NCI-H748 (cell line): Measurements from ENCODE around the gene P3H3.

Experiments
- DNase-seq: peaks from one replicate; lab custom pipeline; 2025; ENCODE audit not compliant: unreplicated experiment; lab: John Stamatoyannopoulos, UW

Gene P3H3

DNA sequence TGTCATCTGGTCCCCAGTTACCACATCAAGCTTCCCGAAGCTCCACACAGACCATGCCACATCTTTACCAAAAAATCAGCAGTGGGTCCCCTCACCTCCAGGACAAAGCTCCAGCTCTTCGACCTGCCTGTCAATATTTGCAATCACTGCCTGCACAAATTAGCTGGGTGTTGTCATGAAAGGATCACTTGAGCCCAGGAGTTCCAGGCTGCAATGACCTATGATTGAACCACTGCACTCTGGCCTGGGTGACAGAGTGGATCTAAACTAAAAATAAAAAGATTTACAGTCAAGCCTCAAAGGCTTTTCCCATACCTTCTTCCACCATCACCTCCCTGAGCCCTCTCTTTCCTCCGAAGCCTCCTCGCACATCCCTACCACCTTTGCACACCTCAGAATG lies 31.6 kb upstream of the P3H3 start:
- DNase-seq, result no peak

DNA sequence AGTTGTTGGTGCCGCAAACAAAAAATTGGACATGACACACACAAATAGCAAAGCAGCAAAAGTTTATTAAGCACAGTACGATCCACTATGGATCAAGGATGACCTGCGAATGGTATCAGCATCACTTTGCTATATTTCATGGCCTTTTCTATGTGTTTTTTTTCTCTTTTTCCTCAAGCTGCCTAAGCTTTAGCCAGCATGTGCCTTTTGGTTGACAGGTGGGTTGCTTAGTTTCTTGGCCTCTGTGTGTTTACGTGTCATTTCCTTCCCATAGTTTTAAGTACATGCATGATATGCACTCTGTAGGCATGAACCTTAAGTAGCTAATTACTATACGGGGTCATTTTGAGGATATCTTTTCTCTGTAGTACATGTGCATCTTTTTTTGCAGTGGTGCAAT lies 29.1 kb upstream of the P3H3 start:
- no peak for DNase-seq

DNA sequence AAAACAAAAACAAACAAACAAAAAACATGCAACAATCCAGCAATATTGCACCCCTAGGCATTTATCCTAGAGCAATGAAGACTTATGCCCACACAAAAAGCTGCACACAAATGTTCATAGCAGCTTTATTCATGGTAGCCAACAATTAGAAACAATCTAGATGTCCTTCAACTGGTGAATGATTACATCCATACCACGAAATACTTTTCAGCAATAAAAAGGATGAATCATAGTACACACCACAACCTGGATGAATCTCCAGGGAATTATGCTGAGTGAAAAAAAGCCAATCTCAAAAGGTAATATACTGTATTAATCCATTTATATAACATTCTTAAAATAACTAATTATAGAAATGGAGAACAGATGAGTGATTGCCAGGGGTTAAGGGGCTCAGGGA lies 21.0 kb upstream of the P3H3 start:
- DNase-seq, result no peak

DNA sequence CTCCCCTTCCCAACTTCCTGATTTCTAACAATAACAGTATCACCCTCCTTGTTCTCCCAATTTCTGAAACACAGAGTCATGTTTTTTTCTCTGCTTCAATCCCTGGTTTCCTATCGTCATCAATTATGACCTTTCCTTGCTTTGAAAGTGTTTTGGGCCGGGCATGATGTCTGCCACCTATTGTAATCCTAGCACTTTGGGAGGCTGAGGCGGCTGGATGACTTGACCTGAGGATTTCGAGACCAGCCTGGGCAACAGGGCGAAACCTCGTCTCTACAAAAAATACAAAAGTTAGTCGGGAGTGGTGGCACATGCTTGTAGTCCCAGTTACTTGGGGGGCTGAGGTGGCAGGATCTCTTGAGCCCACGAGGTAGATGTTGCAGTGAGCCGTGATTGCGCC lies 19.2 kb upstream of the P3H3 start:
- no peak for DNase-seq

DNA sequence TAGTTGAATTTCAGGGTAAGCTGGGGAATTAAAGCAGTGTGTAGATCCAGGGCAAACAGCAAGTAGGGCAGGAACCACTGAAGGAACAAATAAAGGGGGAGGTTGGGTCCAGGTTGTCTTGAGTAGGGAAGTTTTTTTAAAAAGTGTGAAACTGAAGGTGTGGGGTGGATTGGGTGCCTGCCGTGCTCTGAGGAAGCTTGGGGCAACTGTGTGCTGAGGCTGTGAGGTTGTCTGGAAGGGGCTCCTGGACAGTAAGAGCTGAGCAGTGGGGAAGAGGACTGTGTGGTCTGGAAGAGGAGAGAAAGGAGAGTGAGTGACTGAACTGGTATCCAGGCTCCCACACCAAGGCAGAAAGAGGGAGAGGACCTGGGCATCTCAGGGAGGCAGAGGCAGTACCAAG lies 17.4 kb upstream of the P3H3 start:
- no peak for DNase-seq

DNA sequence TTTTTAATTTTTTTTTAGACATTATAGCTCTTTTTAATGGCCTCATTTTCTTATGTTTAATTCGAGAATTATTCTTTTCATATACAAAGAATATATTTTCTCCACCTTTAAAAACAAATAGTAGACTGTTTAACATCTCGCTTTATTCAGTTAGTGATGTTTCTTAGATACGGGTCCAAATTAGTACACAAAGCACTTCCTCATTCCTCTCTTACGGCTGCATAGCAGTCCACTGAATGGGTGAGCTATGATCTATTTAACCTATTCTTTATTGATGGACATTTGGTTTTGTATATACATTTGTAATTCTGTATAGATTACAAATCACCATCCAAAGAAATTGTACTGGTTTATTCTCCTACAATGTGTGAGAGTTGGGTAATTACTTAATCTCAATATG lies 14.8 kb upstream of the P3H3 start:
- no peak for DNase-seq

DNA sequence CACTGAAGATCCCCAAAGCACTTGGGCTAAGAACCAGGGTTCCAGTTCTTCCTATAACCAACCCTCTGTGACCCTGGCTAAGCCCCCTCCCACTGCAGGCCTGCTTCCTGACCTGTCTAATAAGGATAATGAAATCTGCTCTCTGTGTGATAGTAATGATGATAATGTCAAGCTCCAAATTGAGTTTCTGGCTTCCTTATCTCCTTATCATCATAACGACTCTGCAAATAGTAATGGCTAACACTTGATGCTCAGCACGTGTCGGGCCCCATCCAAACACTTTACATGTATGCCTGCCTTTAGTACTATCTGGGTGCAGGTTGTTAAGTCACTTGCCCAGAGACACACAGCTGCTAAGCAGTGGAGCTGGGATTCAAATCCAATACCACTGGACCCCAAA lies 11.6 kb upstream of the P3H3 start:
- no peak for DNase-seq

DNA sequence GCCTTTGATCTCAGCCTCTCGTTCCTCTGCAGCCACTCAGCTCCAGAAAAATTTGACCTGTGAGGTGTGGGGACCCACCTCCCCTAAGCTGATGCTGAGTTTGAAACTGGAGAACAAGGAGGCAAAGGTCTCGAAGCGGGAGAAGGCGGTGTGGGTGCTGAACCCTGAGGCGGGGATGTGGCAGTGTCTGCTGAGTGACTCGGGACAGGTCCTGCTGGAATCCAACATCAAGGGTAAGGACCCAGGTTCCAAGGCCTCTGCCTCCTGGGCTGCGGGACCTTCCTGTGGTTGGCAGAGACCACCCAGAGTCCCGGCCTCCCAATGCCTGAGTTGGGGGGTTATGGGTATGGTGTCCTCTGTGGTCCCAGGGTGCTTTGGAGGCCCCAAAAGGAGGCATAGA lies 11.1 kb upstream of the P3H3 start:
- no peak for DNase-seq

DNA sequence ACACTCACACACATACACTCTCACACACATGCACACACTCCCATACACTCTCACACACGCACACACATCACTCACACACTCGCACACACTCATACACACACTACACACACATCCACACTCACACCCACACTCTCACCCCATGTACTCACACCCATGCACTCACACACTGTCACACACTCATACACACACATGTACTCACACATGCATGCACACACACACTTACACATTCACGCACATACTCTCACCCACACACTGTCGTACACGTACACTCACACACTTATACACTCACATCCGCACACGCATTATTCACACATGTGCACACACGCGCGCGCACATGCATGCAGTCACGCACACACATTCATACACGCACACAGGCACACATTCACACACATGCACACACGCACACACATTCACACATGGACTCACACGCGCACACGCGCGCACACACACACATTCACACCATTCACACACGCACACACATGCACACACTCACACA lies 10.5 kb upstream of the P3H3 start:
- no peak for DNase-seq

DNA sequence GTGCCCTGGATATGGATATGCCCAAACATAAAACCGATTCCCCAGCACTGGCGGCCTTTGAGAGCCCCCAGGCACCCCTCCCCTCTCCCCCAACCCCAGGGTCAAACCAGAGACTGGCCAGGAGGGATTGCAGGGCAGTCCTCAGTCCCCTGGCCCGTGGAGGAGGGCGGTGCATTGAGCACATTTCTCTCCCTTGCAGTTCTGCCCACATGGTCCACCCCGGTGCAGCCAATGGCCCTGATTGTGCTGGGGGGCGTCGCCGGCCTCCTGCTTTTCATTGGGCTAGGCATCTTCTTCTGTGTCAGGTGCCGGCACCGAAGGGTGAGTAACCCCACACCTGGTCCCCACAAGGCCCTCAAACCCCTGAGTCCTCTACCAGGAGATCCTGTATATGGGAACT lies 10.0 kb upstream of the P3H3 start:
- DNase-seq, result no peak

DNA sequence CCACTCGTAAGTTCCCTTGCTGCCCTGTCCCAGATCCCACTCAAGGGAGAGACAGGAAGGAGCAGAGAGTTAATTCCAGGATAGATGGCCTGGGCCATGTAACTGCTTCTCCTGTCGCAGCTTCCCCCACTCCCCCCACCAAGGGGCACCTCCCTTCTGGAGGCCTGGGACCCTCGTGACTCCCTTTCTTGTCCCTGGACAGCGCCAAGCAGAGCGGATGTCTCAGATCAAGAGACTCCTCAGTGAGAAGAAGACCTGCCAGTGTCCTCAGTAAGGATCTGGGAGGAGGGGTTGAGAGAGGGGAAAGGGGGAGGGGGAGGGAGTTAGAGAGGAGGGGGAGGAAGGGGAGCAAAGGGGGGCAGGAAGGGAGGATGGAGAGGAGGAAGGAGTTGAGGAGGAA lies 9.6 kb upstream of the P3H3 start:
- DNase-seq, result no peak

DNA sequence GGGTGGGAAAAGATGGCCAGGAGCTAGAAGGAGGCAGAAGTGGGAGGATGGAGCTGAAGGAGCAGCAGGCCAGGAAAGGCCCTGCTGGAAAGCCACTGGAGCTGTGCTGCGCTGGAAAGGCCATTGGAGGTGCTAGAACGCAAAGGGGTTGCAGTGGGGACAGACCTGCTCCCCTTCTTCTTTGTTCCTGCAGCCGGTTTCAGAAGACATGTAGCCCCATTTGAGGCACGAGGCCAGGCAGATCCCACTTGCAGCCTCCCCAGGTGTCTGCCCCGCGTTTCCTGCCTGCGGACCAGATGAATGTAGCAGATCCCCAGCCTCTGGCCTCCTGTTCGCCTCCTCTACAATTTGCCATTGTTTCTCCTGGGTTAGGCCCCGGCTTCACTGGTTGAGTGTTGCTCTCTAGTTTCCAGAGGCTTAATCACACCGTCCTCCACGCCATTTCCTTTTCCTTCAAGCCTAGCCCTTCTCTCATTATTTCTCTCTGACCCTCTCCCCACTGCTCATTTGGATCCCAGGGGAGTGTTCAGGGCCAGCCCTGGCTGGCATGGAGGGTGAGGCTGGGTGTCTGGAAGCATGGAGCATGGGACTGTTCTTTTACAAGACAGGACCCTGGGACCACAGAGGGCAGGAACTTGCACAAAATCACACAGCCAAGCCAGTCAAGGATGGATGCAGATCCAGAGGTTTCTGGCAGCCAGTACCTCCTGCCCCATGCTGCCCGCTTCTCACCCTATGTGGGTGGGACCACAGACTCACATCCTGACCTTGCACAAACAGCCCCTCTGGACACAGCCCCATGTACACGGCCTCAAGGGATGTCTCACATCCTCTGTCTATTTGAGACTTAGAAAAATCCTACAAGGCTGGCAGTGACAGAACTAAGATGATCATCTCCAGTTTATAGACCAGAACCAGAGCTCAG lies 8.8 kb upstream of the P3H3 start:
- no peak for DNase-seq

DNA sequence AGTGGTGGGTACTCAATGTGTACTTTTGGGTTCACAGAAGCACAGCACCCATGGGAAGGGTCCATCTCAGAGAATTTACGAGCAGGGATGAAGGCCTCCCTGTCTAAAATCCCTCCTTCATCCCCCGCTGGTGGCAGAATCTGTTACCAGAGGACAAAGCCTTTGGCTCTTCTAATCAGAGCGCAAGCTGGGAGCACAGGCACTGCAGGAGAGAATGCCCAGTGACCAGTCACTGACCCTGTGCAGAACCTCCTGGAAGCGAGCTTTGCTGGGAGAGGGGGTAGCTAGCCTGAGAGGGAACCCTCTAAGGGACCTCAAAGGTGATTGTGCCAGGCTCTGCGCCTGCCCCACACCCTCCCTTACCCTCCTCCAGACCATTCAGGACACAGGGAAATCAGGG lies 8.0 kb upstream of the P3H3 start:
- DNase-seq, result no peak

DNA sequence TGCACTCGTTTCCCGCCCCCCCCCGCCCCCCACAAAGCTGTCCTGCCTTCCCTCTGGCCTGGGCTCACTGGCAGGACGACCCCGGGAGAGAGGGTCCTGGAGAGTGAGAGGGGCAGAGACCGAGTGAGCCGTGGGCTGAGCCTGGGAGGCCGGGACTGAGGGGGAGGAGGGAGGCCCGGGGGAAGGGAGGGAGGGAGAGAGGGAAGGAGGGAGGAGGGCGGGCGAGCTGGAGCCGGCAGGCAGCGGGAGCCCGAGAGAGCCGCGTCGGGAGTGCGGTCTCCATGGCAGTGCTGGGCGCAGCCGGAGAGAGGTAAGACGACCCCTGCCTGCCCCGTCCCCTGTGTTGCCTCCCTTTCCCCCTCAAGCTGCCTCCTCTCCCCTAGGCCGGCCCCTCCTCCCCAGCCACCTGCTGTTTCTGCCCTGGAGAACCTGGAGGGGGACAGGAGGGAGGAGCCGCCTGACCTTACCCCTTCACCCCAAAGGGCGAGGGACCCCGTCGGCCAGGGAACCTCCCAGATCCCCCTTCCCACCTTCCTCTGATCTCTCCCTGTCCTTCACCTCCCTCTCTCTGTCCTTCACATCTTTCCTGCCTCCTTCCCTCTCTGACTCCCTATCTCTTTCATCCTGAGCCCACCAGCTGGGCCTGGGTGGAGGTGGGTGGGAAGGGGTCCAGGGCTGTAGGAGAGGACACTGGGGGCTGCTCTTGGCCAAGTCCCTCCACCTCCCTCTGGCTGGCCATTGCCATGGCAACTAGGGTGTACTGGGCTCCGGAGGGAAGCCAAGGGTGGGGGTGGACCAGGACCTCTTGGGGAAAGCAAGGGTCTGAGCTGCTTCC lies 6.4 kb upstream of the P3H3 start, which contains the start of gene GPR162:
Gene GPR162, plus strand, starts transcription at position 231 of the 835 bp plus-strand sequence. CDS start 2,078 bp downstream, outside the sequence.
- peak; percentile 79 for DNase-seq

DNA sequence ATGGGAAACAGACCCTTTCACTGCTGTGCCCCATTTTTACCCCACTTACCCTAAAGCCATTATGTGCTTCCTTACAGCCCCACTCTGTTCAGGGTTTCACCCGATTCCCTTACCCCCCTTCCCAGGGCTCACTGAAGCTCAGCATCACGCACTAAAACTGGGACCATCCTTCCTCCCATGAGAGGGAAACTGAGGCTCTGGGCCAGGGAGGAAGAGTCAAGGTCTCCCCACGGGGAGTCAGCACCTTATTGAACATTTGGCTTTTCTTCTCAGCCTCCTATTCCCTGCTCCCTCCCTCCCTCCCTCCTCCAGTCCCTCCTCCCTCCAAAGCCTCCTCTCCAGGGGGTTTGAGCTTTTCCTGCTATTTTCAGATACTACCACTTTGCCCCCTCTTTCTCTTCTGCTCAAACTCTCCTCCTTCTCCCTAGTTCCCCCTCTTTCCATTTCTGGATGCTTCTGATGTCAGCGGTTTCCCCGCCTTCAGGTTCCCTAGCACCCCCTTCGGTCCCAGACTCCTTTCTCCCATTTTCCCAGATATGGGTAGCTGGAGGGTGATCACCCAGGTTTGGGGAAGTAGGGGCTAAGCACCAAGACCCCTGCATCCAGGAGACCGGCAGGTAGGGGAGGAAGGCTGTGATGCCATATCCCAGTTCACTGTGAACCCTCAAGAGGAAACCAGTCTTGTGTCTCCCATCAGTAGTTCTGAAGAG lies 5.6 kb upstream of the P3H3 start:
- DNase-seq, result no peak

DNA sequence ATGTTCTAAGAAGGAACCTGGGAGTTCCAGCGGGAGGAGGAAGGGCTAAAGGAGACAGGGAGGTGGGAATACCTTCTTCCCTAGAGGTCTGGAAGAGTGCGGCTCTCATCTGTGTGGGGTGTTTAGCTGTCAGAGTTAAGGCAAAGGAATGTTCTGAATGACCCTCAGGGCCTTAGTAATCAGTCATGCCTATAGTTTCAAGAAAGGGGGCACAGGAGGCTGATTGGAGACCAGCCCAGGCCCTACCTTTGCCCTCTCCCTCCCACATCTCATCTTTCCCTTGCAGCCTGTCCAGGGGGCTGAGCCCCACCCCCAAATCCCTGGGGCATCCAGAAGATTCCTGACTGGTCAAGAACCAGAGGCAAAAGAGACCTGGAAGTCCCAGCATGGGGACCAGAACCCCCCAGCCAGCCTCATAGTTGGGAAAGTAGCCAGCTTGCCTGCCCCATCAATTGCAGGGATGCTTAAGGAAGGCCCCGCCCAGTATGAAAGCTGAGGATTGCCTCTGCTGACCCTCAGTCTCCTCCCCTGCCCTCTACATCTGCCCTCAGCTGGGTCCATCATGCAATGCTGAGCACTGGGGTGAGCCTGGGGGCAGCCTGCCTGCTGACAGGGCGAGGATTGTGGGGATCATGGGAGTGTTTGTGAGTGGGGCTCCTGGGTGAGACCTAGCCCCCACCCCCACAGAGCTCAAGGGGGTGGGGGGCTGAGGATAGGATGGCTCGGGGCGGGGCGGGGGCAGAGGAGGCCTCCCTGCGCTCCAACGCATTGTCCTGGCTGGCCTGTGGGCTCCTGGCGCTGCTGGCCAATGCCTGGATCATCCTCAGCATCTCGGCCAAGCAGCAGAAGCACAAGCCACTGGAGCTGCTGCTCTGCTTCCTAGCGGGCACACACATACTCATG lies 4.8 kb upstream of the P3H3 start:
- no peak for DNase-seq

DNA sequence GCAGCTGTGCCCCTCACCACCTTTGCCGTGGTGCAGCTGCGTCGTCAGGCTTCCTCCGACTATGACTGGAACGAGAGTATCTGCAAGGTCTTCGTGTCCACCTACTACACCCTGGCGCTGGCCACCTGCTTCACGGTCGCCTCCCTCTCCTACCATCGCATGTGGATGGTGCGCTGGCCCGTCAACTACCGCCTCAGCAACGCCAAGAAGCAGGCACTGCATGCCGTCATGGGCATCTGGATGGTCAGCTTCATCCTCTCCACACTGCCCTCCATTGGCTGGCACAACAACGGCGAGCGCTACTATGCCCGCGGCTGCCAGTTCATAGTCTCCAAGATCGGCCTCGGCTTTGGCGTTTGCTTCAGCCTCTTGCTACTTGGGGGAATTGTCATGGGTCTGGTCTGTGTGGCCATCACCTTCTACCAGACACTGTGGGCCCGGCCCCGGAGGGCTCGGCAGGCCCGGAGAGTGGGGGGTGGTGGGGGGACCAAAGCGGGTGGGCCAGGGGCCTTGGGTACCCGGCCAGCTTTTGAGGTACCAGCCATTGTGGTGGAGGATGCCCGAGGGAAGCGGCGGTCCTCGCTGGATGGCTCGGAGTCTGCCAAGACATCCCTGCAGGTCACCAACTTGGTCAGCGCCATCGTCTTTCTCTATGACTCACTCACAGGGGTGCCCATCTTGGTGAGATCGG lies 4.0 kb upstream of the P3H3 start:
- DNase-seq, result no peak

DNA sequence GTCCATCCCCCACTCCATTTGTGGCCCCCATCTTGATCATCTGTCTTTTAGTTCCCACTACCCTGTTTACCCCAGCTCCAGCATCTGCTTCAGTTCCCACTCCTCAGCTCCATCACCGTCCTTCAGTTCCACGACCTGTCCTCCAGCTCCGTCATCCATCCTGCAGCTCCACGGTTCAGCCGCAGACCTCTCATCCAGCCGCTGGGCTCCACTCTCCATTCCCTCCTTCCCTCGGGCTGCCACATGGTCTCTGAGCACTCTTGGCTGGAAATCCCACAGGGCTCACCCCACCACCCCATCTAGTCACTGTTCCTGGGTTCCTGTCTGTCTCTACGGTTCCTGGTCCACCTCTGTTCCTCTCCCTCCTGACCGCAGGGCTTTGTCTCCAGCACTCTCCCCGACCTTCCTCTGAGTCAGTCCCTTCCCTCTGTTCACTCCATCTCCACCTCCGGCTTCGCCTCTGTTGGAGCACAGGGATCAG lies 3.3 kb upstream of the P3H3 start:
- DNase-seq, result no peak

DNA sequence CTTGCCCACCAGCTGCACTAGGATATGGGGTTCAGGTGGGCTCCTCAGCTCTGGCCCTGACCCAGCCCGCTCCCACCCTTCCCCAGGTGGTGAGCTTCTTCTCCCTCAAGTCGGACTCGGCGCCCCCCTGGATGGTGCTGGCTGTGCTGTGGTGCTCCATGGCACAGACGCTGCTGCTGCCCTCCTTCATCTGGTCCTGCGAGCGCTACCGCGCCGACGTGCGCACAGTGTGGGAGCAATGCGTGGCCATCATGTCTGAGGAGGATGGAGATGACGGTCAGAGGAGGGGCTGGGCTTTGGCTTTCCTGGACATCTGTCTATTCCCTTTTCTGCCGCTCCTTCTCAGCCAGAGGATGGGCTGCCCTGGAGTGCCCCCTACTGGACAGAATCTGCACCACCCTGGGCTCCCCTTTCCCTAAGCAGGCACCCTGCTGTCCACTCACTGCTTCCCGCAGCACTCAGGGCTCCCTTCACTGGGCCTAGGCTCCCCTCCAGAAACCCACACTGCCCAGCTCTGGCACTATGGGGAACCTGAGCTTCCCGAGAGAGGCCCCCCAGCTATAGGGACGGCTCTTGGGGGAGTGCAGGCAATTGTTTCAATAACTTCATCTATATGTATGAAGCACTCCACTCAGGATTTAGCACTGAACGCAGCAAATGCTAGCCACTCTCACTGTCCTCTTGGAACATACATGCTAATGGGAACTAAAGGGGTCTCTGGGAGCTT lies 2.6 kb upstream of the P3H3 start:
- peak; percentile 79 for DNase-seq
